ENCODE data around the gene PPP2R5B.

Gene PPP2R5B

GRCh38 chr11:64923944-64924909, at the start of gene PPP2R5B:
TSS of gene PPP2R5B (plus strand) at chr11:64924689. CDS start at chr11:64925735, 1,046 bp downstream.
- peak; percentile 96 for DNase-seq (ENCODE audit: low read depth)

GRCh38 chr11:64875369-64876228, 48.9 kb upstream of the PPP2R5B start:
- DNase-seq (ENCODE audit: low read depth) = no peak

- DNase-seq (ENCODE audit: low read depth) = no peak
Observed at GRCh38 chr11:64876229-64876750, 48.2 kb upstream of the PPP2R5B start.

- peak; percentile 56 for DNase-seq (ENCODE audit: low read depth)
Observed at GRCh38 chr11:64876835-64877341, 47.6 kb upstream of the PPP2R5B start.

GRCh38 chr11:64877390-64878222, 46.9 kb upstream of the PPP2R5B start:
- DNase-seq (ENCODE audit: low read depth) = peak; percentile 41

- no peak for DNase-seq (ENCODE audit: low read depth)
Observed at GRCh38 chr11:64878223-64878493, 46.3 kb upstream of the PPP2R5B start.

GRCh38 chr11:64878494-64879243, 45.8 kb upstream of the PPP2R5B start, which contains the start of gene EHD1:
TSS of gene EHD1 (minus strand) at chr11:64878621. CDS start at chr11:64878464, 157 bp downstream.
- peak; percentile 99 for DNase-seq (ENCODE audit: low read depth)

- DNase-seq (ENCODE audit: low read depth) = no peak
Observed at GRCh38 chr11:64879244-64879900, 45.1 kb upstream of the PPP2R5B start.

GRCh38 chr11:64880240-64881001, 44.1 kb upstream of the PPP2R5B start:
- no peak for DNase-seq (ENCODE audit: low read depth)

GRCh38 chr11:64881476-64881875, 43.0 kb upstream of the PPP2R5B start:
- no peak for DNase-seq (ENCODE audit: low read depth)

DNA sequence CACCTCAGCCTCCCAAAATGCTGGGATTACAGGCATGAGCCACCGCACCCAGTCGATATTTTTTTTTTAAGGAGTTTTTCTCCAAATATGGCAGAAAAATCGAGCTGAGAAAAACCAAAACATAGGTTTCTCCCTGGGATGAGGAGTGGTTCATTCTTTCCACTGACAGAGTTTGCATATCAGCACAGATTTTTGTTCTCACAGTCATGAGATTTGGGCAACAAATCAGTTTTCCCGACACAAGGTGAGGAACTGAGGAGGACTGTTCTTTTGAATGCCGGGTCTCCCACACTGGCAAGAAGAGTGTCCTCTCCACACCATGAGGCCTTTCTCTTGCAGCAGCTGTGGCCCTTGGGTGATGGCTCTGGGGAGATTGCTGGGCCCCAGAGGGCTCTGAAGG, 42.2 kb upstream of the PPP2R5B start:
- no peak for DNase-seq (ENCODE audit: low read depth)

- no peak for DNase-seq (ENCODE audit: low read depth)
Observed at GRCh38 chr11:64883575-64883974, 40.9 kb upstream of the PPP2R5B start.

DNA sequence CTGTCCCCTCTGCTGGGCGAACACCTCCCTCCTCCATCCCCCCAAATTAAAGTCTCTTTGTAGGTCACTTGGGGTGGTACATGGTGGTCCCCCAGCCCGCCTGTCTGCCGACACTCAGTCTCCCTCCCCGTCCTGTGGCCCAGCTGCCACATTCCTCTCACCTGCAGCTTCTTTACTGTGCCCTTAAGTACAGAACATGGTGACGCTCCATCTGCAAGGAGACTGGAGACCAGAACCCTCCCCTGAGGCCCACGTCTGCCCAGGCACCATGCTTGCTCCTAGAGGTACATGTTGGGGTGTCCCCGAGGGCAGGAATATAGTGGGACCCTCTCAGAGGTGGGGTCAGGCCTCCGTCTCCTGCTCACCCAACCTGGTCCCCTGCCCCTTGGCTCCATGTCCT, 40.5 kb upstream of the PPP2R5B start:
- DNase-seq (ENCODE audit: low read depth) = no peak

- peak; percentile 85 for DNase-seq (ENCODE audit: low read depth)
Observed at GRCh38 chr11:64885367-64886286, 38.9 kb upstream of the PPP2R5B start.

DNA sequence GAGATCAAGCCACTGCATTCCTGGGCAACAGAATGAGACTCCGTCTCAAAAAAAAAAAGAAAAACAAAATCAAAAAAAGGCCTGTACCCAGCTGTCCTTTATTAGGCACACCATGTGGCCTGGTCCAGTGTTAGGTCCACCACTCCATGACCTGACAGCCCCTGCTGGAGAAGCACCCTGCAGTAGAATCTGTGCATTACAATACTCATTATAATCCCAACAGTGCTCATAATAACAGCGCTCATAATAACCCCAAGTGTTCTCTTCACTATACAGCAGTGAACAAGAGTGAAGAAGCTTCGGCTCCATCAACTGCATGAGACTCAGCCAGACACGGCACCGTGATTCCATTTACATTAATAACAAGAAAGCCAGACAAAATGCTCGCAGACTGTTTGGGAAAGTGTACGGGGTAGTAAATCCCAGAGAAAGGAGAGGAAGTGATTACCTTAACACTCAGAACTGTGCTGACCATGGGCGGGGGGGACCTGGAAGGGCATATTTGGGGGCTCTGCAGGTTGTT, 37.2 kb upstream of the PPP2R5B start:
- no peak for DNase-seq (ENCODE audit: low read depth)

DNA sequence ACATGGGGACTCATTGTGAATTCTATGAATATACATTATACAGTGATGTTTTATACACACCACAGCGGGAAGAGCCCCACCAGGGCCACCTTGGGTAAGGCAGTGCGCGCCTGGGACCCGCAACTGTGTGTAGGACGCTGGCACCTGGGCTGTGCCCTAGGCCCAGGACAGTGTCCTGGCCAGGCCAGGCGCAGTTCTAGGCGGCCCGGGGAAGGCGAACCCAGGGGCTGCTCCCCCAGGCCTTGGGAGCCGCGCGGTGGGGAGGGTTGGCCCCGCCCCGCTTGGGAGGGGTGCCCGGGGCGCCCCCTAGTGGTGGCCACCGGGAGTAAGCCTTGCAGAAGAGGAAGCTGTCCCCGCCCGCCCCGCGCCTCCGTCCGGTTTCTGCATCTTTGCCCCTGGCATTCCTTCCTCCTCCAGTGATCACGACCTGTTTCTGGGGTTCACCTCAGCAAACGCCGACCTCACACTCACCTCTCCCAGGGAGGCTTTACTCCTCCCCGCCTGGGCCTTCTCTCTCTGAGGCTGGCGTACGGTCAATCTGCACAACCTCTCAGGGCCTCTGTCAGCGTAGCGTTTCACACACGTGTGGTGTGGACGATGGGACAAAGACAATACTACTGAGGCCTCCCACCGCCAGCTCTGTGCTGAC, 36.6 kb upstream of the PPP2R5B start:
- DNase-seq (ENCODE audit: low read depth) = peak; percentile 71

DNA sequence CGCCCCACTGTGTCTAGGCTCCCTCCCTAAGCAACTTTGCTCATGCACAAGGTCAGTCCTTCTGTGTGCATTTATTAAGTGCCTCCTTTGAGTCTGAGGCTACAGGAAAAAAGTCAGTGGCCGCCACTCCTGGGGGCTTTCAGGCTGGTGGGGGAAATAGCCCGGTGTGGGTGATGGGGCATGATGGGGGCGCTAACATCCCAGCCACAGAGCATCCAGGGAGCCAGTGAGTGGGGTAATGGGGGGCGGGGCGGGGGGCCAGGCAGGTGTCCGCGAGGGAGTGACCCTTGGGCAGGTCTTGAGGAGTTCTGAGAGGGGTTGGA, 36.1 kb upstream of the PPP2R5B start:
- DNase-seq (ENCODE audit: low read depth) = no peak
